ENCODE results near the gene PDE9A.
"Not testable (repeated sequence)": the region's sequence is repeated elsewhere in the genome, so short reads cannot be mapped to it uniquely, and the experiment has no call there.

The PDE9A gene

DNA sequence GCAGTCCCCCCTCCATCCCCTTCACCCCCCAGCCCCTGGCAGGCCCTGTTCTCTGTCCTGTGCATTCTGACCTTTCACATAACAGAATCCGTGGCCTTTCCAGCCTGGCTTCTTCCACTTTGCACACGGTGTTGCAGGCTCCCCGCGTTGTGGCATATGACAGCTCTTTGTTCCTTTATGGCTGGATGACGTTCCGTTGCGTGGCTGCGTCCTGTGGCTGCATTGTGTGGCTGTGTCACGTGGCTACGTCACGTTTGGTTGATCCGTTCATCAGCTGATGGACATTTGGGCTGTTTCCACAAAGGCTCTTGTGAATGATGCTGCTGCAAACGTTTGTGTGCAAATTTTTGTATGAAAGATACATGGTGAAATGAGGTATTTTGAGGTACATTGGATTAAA is 53.3 kb downstream of the PDE9A start:
- Mint-ChIP-seq H3K36me3 (no peaks in the 10 kb centered on the region), H3K9me3 (no peaks in the 10 kb centered on the region), H3K4me3 (no peak overlapping the region), H3K4me1 (no peaks in the 10 kb centered on the region), H3K27ac (no peak overlapping the region)
- ATAC-seq (no peak), DNase-seq (ENCODE audit: low spot score in 2 of 2) (no peak)

DNA sequence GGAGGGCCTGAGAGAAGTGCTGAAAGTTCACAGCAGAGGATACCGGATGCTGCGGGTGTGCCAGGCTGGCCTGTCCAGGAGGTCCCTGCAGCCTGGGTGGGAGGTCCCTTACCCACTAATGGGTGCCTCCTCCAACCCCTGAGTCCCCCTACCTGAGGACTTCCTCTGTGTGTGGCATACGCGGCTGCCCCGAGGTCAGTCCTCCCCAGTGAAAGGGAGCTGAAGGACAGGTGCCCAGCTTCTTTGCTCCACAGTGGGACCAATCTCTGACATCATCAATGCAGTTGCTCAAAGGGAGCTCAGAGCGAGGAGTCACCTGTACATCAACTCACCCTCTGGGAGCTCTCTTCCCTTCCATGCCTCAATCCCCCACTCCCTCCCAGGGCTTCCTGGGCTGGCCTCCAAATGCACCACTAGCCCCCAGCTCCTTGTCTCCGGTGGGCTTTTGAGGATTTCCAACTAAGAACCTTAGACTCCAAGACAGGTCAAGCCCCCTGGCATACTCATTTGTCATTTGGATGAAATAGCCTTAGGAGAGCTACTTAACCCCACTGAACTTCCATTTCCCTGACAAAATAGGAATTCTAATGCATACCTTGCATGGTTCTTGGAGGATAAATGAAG is 53.9 kb downstream of the PDE9A start:
- Mint-ChIP-seq H3K27ac (no peak overlapping the region), H3K36me3 (no peaks in the 10 kb centered on the region), H3K4me1 (no peaks in the 10 kb centered on the region), H3K4me3 (no peak overlapping the region), H3K9me3 (no peaks in the 10 kb centered on the region)
- DNase-seq (ENCODE audit: low spot score in 2 of 2) (no peak), ATAC-seq (no peak)

DNA sequence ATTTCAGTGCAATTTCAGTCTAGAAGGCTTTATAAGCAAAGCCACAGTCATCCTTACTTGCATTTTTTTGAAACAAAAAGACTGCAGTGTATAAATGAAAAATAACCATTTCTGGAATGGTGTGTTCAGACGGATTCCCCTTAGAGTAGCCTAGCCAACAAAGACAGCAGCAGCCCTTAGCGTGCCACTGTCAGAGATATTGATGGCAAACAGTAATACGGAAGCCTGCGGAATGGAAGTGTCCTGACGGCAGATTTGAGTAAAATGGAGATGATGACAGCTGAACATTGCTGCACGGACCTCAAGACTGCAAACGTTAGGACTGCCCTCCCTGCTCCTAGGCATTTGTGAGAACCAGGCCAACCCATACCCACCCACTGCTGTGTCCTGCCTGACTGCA is 54.7 kb downstream of the PDE9A start:
- H3K36me3 Mint-ChIP-seq = no peaks in the 10 kb centered on the region
- H3K27ac Mint-ChIP-seq = no peak overlapping the region
- DNase-seq (ENCODE audit: low spot score in 2 of 2) (no peak), ATAC-seq (no peak)
- no peak overlapping the region for H3K4me3 Mint-ChIP-seq
- no peaks in the 10 kb centered on the region for H3K4me1 Mint-ChIP-seq
- no peaks in the 10 kb centered on the region for H3K9me3 Mint-ChIP-seq

DNA sequence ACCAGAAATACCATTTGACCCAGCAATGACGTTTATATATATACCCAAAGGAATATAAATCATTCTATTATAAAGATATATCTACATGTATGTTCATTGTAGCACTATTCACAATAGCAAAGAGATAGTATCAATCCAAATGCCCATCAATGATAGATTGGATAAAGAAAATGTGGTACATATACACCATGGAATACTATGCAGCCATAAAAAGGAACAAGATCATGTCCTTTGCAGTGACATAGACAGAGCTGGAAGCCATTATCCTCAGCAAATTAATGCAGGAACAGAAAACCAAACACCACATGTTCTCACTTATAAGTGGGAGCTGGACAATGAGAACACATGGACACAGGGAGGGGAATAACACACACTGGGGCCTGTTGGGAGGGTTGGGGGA is 55.5 kb downstream of the PDE9A start:
- H3K27ac Mint-ChIP-seq; H3K36me3 Mint-ChIP-seq; H3K9me3 Mint-ChIP-seq; ATAC-seq; H3K4me1 Mint-ChIP-seq; H3K4me3 Mint-ChIP-seq; DNase-seq (ENCODE audit: low spot score in 2 of 2): not testable (repeated sequence)

DNA sequence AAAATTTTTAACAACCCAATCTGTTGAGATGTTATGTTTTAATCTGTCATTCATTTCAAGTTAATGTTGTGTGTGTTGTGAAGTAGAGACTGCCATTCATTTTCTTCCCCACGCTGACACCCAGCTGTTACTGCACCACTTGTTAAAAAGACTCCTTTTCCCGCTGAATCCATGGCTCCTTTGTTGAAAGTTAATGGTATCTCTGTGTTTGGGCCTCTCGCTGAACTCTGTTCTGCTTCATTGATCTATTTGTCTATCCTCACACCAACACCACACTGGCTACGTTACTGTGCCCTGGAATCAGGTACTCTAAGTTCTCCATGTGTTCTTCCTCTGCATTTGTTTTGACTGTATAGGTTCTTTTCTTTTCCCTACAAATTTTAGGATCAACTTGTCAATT is 58.2 kb downstream of the PDE9A start:
- H3K27ac Mint-ChIP-seq = no peak overlapping the region
- no peak for ATAC-seq
- H3K36me3 Mint-ChIP-seq = no peaks in the 10 kb centered on the region
- no peak overlapping the region for H3K4me3 Mint-ChIP-seq
- no peaks in the 10 kb centered on the region for H3K9me3 Mint-ChIP-seq
- no peak for DNase-seq (ENCODE audit: low spot score in 2 of 2)
- H3K4me1 Mint-ChIP-seq = no peaks in the 10 kb centered on the region

DNA sequence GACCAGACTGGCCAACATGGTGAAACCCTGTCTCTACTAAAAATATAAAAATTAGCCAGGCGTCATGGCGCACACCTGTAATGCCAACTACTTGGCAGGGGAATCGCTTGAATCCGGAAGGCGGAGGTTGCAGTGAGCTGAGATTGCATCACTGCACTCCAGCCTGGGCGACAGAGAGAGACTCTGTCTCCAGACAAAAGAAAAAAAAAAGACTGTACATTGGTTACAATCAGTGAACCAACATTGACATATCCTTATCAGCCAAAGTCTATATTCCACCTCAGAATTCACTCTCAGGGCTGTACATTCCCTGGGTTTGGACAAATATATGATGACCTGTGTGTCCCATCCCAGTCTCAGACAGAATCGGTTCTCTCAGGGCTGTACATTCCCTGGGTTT is 62.0 kb downstream of the PDE9A start:
- H3K4me3 Mint-ChIP-seq; H3K27ac Mint-ChIP-seq; H3K9me3 Mint-ChIP-seq; DNase-seq (ENCODE audit: low spot score in 2 of 2); H3K36me3 Mint-ChIP-seq; ATAC-seq; H3K4me1 Mint-ChIP-seq: not testable (repeated sequence)

DNA sequence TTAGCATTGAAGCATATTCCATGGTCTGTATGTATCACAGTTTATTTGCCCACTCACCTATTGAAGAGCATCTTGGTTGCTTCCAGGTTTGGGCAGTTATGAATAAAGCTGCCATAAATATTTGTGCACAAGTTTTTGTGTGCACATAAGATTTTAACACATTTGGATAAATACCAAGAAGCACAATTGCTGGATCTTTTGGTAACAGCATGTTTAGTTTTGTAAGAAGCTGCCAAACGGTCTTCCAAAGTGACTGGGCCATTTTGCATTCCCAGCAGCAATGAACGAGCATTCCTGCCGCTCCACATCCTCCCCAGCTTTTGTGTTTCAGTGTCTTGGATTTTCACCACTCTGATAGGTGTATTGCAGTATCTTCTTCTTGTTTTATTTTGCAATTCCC is 62.7 kb downstream of the PDE9A start:
- Mint-ChIP-seq H3K27ac (no peak overlapping the region), H3K9me3 (no peaks in the 10 kb centered on the region), H3K4me3 (no peak overlapping the region), H3K36me3 (no peaks in the 10 kb centered on the region), H3K4me1 (no peaks in the 10 kb centered on the region)
- DNase-seq (ENCODE audit: low spot score in 2 of 2) (no peak), ATAC-seq (no peak)

DNA sequence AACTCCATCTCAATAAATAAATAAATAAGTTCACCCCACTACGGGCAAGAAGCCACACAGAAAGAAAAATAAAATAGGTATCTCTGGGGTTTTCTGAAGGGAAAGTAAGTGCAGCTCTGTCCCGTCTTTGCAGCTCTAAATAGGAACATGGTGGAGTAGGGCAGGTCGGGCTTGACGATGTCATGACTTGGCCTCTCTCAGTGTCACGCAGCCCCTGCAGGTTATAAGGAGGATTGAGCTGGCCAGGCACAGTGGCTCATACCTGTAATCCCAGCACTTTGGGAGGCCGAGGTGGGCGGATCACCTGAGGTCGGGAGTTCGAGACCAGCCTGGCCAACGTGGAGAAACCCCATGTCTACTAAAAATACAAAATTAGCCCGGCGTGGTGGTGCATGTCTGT is 67.1 kb downstream of the PDE9A start:
- not testable (repeated sequence) for ATAC-seq; DNase-seq (ENCODE audit: low spot score in 2 of 2); H3K9me3 Mint-ChIP-seq; H3K4me3 Mint-ChIP-seq; H3K36me3 Mint-ChIP-seq; H3K27ac Mint-ChIP-seq
- H3K4me1 Mint-ChIP-seq = peaks cover 13% of the 10 kb centered on the region

DNA sequence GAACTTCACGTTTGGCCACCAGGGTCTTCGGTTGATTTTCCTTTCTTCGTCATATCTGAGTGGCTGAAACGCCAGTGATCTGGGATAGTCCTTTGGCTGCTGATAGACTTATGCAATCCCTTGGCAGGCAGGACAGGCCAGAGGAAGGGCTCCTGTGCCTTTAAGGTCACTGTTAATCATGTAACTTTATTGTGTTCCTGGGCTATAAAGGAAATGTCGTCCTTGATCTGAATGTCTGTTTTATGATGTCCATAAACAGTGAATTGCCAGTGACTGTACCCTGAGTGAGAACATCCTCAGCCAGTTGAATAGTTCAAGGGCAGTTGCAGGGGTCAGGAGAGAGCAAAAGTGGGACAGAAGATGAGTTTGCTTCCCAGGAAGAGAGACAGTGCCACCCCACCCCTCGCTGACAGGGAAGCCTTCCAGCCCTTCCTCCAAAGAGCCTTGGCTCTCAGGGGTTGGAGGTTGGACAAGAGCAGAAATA is 68.0 kb downstream of the PDE9A start:
- no peak overlapping the region for H3K4me3 Mint-ChIP-seq
- no peaks in the 10 kb centered on the region for H3K9me3 Mint-ChIP-seq
- no peak for ATAC-seq
- DNase-seq (ENCODE audit: low spot score in 2 of 2) = no peak
- no peak overlapping the region for H3K27ac Mint-ChIP-seq
- peaks cover 13% of the 10 kb centered on the region for H3K4me1 Mint-ChIP-seq
- no peaks in the 10 kb centered on the region for H3K36me3 Mint-ChIP-seq

DNA sequence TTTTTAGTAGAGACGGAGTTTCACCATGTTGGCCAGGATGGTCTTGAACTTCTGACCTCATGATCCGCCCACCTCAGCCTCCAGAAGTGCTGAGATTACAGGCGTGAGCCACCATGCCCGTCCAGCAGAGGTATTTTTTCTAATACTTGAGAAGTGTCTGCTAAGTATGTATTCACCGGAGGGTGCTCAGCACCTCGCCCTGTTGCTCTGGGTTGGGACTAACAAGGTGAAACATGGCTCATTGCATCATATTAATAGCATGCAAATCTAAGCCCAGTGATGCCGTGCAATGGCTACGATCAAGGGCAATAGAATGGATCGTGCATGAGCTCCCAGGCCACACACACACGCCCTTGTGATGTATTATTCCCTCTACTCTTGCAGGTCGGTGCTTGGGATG is 68.7 kb downstream of the PDE9A start:
- Mint-ChIP-seq H3K9me3 (no peaks in the 10 kb centered on the region), H3K4me3 (no peak overlapping the region), H3K4me1 (peaks cover 13% of the 10 kb centered on the region), H3K27ac (no peak overlapping the region), H3K36me3 (no peaks in the 10 kb centered on the region)
- ATAC-seq (no peak), DNase-seq (ENCODE audit: low spot score in 2 of 2) (no peak)

DNA sequence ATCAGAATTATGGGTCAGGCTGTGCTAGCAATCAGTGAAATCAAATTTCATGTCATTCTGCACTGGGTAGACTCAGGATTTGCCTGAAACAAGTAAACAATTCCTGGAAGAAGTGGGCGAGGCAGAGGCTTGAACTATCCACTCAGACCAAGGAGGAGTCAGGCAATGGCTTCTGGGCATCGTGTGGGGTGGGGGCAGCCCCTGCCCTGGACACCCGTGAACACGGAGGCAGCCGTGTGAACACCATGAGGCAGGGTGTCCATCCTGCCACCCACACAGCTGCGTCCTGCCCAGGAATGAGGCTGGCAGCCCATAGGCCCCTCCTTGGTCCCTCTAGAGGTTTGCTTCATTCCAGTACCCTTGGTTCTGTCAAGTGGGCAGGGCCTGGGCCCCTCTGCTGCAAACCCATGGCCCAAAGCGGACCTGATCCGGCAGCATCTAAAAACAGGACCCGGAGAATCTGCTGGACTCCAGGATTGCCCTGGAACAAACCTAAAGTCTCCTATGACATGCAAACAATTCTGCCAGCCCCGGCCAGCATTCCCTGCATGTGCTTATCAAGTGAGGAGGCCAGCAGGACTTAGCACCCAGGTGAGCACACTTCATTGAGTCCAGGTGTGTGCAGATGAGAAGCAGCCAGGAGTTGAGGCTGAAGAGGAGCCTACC is 69.5 kb downstream of the PDE9A start:
- H3K27ac Mint-ChIP-seq = no peak overlapping the region
- ATAC-seq = peak; percentile 8
- H3K4me3 Mint-ChIP-seq = no peak overlapping the region
- no peaks in the 10 kb centered on the region for H3K36me3 Mint-ChIP-seq
- no peaks in the 10 kb centered on the region for H3K9me3 Mint-ChIP-seq
- H3K4me1 Mint-ChIP-seq = peaks cover 13% of the 10 kb centered on the region
- no peak for DNase-seq (ENCODE audit: low spot score in 2 of 2)

DNA sequence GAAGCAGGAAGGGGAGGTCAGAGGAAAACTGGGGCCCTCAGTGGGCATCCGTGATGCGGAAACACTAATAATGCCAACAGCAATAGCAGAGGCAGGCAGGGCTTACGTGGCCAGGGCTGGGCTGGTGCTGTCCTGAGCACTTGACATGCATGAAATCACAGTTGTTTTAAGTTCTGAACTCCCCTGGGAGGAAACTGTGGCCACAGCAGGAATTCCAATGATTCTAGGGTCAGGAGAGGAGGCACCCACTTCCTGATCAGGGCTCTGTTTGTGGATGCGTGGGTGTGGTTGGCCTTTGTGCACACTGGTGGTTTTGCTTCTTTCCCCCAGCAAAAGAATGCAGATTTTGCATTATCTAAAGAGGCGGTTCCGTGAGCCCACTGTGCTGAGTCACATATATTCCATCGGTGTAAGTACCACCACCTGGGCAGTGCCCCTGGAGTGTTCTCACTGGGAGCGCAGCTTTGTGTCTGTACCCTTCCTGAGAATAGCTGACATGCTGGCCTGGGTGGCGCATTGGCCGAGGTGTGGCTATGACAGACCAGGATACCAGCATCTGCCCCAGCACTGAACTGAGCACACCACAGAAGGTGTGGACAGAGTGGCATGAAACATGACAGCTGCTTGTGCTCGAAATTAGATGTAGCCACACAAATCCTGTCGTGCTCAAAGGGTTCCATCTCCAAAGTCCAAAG is 71.0 kb downstream of the PDE9A start:
- Mint-ChIP-seq H3K9me3 (peaks cover 2% of the 10 kb centered on the region), H3K4me3 (no peak overlapping the region), H3K4me1 (peaks cover 13% of the 10 kb centered on the region), H3K36me3 (no peaks in the 10 kb centered on the region), H3K27ac (no peak overlapping the region)
- ATAC-seq (no peak), DNase-seq (ENCODE audit: low spot score in 2 of 2) (no peak)

DNA sequence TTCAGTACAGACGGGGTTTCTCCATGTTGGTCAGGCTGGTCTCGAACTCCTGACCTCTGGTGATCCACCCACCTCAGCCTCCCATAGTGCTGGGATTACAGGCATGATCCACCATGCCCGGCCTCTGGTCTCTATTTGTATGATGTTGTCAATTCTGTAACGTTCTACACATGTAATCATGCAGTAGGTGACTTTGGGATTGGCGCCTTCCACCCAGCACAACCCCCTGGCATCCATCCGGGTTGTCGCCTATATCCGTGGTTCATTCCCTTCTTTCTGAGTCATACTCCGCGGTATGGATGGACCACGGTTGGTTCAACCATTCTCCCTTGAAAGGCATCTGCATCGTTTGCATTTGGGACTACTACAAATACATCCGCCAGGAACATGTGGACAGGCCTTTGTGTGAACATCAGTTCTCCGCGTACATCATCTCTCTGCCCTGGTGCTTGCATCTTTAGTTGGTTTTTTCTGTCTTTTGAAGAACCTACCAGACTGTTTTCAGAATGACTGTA is 72.1 kb downstream of the PDE9A start:
- ATAC-seq = no peak
- H3K36me3 Mint-ChIP-seq = no peaks in the 10 kb centered on the region
- H3K9me3 Mint-ChIP-seq = peaks cover 4% of the 10 kb centered on the region
- H3K4me1 Mint-ChIP-seq = peaks cover 13% of the 10 kb centered on the region
- H3K4me3 Mint-ChIP-seq = no peak overlapping the region
- no peak overlapping the region for H3K27ac Mint-ChIP-seq
- no peak for DNase-seq (ENCODE audit: low spot score in 2 of 2)

DNA sequence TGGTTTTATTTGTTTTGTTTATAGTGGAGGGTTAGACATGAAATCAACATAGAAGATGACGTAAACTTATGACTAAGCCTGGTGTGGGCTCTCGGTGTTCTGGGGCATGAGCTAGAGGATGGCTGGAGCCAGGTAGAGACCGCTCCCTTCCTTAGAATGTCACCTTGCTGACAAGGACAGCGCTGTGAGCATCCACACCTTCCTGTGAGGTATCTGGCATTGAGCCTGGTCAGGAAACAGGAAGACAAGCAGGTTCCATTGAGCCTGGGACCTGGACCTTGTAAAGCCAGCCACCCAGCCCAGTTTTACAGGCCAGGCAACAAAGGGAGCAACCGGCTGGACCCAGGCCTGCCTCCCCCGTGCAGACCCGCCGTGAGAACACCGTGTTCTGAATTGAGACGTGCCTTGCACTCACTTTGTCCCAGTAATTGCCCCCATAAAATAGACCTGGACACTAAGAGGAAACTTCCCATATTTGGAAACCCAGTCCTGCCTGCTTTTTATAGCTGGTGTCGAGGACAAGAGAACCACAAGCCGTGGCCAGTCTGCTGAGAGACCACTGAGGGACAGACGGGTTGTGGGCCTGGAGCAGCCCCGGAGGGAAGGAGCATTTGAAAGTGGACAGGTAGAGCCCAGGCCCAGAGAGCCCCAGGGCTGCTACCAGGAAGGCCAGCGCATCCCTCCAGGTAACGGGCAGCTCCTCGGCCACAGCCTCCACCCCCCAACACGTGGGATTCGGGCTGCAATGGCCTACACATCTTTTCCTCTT is 78.0 kb downstream of the PDE9A start:
- no peak overlapping the region for H3K27ac Mint-ChIP-seq
- no peaks in the 10 kb centered on the region for H3K36me3 Mint-ChIP-seq
- no peak overlapping the region for H3K4me3 Mint-ChIP-seq
- ATAC-seq = no peak
- DNase-seq (ENCODE audit: low spot score in 2 of 2) = no peak
- H3K9me3 Mint-ChIP-seq = peaks cover 4% of the 10 kb centered on the region
- peaks cover 12% of the 10 kb centered on the region for H3K4me1 Mint-ChIP-seq

DNA sequence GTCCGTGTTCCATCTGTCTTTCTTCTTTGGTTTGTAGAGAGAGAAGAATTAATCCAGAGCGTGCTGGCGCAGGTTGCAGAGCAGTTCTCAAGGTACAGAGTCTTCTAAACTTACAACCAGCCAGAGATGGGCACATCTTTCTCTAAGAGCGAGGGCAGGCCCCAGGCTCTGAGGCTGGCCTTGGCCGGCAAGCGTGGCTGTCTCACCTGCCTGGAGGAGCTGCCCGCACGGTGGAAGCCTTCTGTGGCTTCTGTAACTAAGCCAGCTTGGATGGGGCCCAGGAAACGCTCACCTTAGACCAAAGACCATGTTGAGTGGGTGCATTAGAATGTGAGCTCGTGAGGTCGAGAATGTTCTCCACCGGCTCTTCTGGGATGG is 78.6 kb downstream of the PDE9A start:
- no peaks in the 10 kb centered on the region for H3K36me3 Mint-ChIP-seq
- ATAC-seq = no peak
- H3K27ac Mint-ChIP-seq = no peak overlapping the region
- peaks cover 12% of the 10 kb centered on the region for H3K4me1 Mint-ChIP-seq
- H3K9me3 Mint-ChIP-seq = peaks cover 4% of the 10 kb centered on the region
- no peak for DNase-seq (ENCODE audit: low spot score in 2 of 2)
- no peak overlapping the region for H3K4me3 Mint-ChIP-seq
